HCEC 1CT (cell line): Measurements from ENCODE around the gene EXOC3L4.
"Not testable (repeated sequence)": the region's sequence is repeated elsewhere in the genome, so short reads cannot be mapped to it uniquely, and the experiment has no call there.

Source experiments
- DNase-seq: peaks from one replicate; pipeline ENCODE4 v3.0.0-alpha.2; 2017

The EXOC3L4 gene

GRCh38 chr14:103108749-103109207 is 14.3 kb downstream of the EXOC3L4 start:
- DNase-seq = peak; percentile 76

GRCh38 chr14:103109535-103110441 is 15.3 kb downstream of the EXOC3L4 start:
- DNase-seq = peak; percentile 93

DNA sequence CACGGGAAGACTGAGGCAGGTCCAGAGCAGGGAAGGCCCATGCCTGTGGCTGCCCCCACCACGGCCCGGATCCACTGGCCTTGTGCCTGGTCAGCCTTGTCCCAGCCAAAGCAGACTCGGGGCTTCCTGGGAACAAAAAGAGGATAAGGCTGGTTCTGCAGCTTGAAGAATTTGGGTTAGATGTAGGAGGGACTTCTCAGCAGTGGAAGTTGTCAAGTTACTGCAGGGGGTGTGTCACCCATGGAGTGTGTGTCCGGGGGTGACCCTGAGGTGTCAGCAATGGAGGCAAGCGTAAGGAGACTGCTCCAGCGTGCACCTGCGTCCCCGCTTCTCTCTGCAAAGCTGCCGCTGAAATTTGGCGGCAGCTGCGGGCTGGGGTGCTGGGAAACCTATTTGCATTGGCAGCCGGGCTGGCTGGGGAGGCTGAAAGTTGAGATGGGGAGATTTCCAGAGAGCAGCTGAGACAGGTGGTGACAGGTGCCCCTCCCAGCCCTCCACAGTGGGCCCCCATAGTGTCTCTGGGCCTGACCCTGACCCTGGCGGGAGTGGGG is 16.2 kb downstream of the EXOC3L4 start:
- no peak for DNase-seq

DNA sequence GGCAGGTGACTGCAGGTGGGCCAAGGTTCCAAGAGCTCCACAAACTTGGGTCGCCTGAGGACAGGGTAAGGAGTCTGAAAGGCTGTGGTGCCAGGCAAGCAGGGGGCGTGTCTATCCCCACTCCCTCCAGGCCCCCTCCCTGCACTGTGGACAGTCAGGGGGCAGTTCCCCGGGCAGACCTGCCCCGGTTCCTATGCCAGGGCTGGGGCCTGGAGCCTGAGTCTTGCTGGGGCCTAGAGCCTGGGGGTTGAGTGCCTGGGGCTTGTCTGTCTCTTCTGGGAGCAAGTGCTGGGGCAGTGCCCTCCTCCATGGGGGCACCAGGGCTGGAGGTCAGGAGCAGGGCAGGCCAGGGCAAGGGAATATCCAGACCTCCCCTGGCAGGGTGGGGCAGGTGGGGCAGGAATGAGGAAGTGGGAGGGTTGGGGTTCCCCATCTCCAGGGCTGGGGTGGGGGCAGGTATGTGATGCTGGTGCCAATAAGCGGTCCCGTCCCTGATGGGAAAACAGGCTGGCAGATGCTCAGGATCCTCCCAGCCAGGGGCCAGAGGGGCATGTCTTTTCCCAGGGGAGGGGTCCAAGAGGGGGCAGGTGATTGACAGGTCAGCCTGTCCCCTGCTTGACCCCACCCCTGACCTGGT is 16.8 kb downstream of the EXOC3L4 start:
- no peak for DNase-seq

DNA sequence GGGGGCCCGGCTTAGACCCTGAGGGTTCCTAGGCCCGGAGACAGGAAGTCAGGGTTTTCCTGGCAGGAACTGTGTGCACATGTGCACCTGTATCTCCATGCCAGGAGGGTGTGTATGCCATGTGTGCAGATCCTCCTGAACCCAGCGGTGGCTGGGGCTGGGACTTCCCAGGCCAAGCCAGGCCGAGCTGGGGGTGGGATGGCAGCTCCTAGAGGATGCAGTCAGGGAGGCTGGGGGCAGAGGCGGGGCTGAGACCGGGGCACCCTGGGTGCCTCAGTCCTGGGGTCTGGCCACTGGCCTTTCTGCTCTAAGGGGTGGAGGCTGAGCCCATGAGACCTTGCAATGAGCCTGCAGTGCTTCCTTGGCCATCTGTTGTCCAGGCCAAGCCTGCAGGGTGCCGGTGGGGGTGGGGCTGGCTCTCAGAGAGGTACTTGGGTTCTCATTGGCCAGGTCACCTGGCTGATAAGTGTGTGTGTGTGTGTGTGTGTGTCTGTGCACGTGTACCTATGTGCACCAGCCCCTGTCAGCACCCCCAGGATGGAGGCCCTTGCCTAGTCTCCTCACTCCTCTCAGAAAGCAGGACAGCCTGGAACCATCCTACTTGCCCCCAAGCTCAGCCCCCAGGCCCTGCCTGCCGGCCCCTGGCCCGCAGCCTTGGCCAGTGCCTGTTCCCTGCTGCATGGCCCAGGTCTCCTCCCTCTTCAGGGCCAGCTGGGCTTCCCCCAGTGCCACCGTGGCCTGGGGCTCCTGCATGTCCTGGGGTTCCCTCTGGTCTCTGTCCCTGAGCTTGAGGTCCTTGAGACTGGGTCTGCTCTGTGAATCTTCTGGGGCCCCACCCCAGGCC is 18.1 kb downstream of the EXOC3L4 start:
- DNase-seq = no peak

- DNase-seq = no peak
These were observed 18.8 kb downstream of the EXOC3L4 start for GRCh38 chr14:103113303-103113702.

GRCh38 chr14:103113774-103114173 is 19.2 kb downstream of the EXOC3L4 start:
- no peak for DNase-seq

DNA sequence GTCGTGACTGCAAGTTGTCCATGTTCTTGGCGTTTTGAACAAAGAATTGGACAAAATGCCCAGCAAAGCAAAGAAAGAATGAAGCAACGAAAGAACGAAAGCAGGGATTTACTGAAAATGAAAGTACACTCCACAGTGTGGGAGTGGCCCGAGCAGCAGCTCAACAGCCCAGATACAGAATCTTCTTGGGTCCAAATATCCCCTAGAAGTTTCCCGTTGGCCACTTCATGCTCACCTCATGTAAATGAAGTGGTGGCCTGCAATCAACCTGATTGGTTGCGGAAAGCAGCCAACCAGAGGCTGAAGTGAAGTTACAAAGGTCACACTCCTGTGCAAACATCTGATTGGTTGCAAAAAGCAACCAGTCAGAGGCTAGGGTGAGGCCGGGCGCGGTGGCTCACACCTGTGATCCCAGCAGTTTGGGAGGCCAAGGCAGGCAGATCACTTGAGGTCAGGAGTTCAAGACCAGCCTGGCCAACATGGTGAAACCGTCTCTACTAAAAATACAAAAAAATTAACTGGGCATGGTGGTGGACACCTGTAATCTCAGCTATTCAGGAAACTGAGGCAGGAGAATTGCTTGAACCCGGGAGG is 20.7 kb downstream of the EXOC3L4 start:
- DNase-seq = not testable (repeated sequence)

- DNase-seq = peak; percentile 47
These were observed 21.5 kb downstream of the EXOC3L4 start for GRCh38 chr14:103115845-103116572.

DNA sequence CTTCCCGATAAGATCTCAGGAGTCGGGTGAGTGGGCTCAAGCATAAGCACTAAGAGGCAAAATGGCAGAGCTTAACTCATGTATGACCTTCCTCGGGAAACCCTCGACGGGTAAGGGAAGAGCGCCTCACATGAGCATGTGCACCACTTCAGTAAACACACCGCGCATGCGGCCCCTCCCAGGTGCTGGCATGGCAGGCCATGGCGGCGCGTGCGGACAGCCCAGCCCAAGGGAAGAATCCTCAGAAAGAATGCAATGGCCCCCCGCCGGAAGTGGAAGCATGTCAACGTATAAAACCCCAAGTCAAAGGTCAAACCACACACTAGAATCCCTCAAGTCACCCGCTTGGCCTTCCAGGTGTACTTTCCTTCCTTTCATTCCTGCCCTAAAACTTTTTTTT is 22.1 kb downstream of the EXOC3L4 start:
- no peak for DNase-seq

- not testable (repeated sequence) for DNase-seq
These were observed 23.0 kb downstream of the EXOC3L4 start for GRCh38 chr14:103117499-103117898.

DNA sequence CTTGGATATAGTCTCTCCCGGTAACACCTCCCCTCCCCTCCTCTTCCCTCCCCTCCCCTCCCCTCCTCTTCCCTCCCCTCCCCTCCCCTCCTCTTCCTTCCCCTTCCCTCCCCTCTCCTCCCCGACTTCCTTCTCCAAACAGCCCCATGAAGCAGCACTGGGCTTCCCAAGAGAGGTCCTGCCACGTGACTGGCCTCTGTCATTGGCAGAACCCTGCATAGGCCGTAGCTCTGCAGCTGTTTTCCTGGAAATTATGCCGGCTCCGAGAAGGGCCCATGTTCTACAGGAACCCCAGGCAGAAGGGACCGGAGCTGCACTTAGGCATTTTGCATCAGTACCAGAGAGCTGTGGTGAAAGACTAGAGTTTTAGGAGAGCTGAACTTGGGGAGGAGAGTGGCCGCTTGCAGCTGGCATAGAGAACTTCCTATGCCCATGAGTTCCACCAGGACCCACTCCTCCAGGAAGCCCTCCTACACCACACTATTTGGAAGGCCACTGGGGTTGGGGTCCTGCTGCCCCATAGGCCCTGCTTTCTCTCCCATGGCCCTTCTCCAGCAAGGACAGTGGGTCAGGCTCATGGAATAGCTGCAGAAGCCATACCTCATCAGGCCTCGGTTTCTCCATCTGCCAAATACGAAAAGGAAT is 23.6 kb downstream of the EXOC3L4 start:
- DNase-seq = no peak

DNA sequence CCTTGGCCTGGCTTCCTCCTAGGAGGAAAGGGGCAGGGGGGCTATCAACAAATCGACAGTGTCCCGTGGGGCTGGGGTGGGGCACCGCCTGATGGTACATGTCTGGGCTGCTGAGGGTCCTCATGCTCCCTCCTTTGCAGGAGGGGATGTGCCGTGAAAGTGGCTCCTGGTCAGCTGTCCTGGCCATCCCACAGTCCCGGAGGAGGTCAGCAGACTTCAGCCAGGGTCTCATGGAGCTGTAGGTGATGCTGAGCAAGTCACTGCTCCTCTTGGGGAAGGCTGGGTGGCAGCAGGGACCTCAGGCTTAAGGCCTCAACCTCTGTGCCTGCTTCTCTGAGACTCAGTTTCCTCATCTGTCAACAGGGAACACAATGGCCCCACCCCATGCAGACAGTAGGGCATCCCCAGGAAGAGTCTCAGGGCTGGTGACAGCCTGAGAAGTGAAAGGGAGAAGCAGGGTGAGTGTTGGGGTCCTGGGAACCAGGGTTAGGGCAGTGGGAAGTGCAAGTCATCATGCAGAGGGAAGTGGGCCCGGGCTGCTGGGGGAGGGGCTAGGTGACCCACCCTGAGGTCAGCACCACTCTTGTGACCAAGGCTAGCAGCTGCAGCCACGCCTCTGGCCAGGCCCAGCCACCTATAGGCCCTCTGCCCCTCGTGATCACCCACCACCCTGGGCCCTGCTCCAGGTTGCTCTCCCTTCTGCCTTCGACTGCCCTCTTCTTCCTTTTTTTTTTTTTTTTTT is 24.3 kb downstream of the EXOC3L4 start:
- no peak for DNase-seq

GRCh38 chr14:103119527-103119926 is 25.0 kb downstream of the EXOC3L4 start:
- not testable (repeated sequence) for DNase-seq

DNA sequence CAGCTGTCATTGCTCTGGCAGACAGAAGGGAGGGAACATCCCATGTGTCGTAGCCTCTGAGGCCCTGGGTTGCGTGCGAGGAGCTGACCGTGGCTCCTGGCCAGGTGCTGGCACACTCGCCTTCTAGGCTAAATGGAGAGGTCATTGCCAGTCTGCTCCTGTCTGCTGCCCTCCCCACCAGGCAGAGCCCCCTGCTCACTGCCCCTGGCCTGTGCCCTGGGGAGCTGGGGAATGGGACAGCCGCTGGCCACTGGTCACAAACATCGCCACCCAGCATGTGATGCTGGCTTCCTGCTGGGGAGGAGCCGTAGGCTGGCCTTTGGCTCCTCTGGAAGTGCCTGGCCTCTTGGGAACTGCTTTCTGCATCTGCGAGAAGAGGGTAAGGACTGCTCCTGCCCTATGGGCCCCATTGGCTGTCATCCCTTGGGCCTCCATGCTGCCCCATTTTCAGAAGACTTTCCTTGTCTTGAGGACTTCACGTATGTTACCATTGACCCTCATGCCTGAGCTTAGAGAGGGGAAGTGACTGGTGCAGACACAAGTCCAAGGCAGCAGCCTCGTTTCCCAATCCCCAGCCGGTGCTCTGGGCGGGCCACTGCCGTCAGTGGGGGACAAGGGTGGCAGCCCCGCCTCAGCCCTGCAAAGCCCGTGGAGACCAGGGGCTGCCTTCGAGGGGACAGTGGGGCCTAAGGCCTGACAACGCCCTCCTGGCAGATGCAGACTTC is 26.8 kb downstream of the EXOC3L4 start:
- DNase-seq = no peak

GRCh38 chr14:103121846-103122584 is 27.5 kb downstream of the EXOC3L4 start:
- peak; percentile 60 for DNase-seq

GRCh38 chr14:103122585-103122946 is 28.0 kb downstream of the EXOC3L4 start:
- no peak for DNase-seq

DNA sequence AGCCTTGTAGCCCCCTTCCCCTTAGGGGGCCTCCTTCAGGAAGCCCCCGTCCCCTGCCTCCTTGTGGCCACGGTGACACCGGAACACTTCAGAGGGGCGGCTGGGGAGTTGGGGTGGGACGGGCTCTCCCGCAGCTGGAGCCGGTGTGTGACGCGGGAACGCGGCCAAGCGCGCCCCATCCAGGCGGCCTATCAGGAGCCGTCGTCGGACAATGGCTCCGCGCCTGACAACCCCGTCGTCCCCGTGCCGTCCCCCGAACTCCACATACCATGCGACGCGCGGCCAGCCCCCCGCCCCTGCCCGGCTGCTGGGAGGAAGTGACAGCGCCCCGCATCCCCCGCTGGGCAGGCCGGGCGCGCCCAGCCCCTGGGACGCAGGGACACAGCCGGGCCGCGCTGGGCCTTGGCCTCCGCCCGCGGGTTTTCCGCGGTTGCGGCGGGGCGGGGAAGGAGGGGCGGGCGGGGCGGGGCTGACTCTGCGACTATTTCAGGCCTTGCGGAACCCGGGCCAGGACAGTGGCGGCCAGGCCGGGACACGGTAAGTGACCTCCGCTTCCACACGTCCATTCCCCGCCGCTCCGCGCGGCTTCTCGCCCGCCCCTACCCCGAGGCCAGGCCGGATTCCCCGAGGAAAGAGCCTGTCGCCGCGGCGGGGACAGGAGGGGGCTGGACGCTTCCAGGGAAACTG is 28.6 kb downstream of the EXOC3L4 start, which contains the start of gene TNFAIP2:
TSS of gene TNFAIP2 (plus strand) at position 515 of the 687 bp plus-strand sequence. CDS start 2,997 bp downstream, outside the sequence.
- DNase-seq = no peak
